Panc1 (cell line): Measurements from ENCODE around the gene PIAS4.

Source experiments
- CTCF ChIP-seq: fragments of 450-650 bp; IDR thresholded peaks from 2 replicates; pipeline ENCODE4 v1.5.1; 2017; ENCODE audit warnings: mild to moderate bottlenecking
- TF ChIP-seq, protein P1 (sequence below), 2 experiments: IDR thresholded peaks; 2 replicates each; pipeline ENCODE4 v1.6.1; 2011 to 2012; ENCODE audit warnings: low read depth in 2 of 2, control low read depth in 1 of 2, low read length in 1 of 2, mild to moderate bottlenecking in 1 of 2, moderate library complexity in 1 of 2; ENCODE audit not compliant: insufficient read depth in 1 of 2

GRCh38 chr19:4052114-4052992 is 44.8 kb downstream of the PIAS4 start:
- no peak for TF ChIP-seq CTCF
- TF ChIP-seq, protein P1, sequence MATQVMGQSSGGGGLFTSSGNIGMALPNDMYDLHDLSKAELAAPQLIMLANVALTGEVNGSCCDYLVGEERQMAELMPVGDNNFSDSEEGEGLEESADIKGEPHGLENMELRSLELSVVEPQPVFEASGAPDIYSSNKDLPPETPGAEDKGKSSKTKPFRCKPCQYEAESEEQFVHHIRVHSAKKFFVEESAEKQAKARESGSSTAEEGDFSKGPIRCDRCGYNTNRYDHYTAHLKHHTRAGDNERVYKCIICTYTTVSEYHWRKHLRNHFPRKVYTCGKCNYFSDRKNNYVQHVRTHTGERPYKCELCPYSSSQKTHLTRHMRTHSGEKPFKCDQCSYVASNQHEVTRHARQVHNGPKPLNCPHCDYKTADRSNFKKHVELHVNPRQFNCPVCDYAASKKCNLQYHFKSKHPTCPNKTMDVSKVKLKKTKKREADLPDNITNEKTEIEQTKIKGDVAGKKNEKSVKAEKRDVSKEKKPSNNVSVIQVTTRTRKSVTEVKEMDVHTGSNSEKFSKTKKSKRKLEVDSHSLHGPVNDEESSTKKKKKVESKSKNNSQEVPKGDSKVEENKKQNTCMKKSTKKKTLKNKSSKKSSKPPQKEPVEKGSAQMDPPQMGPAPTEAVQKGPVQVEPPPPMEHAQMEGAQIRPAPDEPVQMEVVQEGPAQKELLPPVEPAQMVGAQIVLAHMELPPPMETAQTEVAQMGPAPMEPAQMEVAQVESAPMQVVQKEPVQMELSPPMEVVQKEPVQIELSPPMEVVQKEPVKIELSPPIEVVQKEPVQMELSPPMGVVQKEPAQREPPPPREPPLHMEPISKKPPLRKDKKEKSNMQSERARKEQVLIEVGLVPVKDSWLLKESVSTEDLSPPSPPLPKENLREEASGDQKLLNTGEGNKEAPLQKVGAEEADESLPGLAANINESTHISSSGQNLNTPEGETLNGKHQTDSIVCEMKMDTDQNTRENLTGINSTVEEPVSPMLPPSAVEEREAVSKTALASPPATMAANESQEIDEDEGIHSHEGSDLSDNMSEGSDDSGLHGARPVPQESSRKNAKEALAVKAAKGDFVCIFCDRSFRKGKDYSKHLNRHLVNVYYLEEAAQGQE (IDR thresholded peaks at IDR 0.05; ENCODE audit: insufficient read depth in 1 of 2, low read depth in 2 of 2, low read length in 1 of 2) = no peak
